Omental fat pad (tissue), 4 donors: Measurements from ENCODE around the gene RRM1. TPM values are rescaled to one million over a fixed set of nuclear protein-coding genes. Genes with fewer than 3 reads are reported as not detected.
"Not testable (repeated sequence)": the region's sequence is repeated elsewhere in the genome, so short reads cannot be mapped to it uniquely, and the experiment has no call there.

Experiments
- ATAC-seq: fragments of 150-250 bp; one replicate; pipeline ENCODE4 v1.9.1; 2016; ENCODE audit warnings: mild to moderate bottlenecking, moderate library complexity; ENCODE audit not compliant: low FRiP score
- DNase-seq: peaks from one replicate; pipeline ENCODE4 v3.0.0-alpha.2; 2019; ENCODE audit warnings: low spot score
- CTCF ChIP-seq, 3 donors: fragments of 450-650 bp; IDR thresholded peaks; one replicate each; pipeline ENCODE4 v1.5.1; 2016 to 2017; ENCODE audit warnings: antibody characterized with exemption in 3 of 3, mild to moderate bottlenecking in 3 of 3, moderate library complexity in 2 of 3
- total RNA-seq, 4 donors: library from RNA; depleted of rRNA; stranded (reverse); fragments of >200 nt; gene quantifications; one replicate each; pipeline ENCODE4 v1.1.0, GENCODE V29; 2016

Gene RRM1
- total RNA-seq, 4 donors from 2014 or later: 26.0 to 42.4 (median 36.6) TPM

DNA sequence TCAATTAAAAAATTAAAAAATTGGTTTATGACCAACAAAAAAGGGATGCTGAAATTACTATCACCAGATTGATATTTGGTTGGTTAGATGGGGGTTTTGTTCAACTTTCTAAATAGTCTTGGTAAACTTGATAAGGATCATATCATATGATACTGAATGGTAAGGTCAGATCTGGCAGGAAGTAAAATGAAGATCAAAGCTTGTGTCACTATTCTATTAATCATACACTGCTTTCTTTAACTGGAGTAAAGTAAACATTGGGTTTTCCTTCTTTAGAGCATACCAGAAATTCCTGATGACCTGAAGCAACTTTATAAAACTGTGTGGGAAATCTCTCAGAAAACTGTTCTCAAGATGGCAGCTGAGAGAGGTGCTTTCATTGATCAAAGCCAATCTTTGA lies 40.2 kb downstream of the RRM1 start:
- no peak for ATAC-seq
- DNase-seq: no peak
- no peak for TF ChIP-seq CTCF (IDR thresholded peaks at IDR 0.05)

- no peak for TF ChIP-seq CTCF (IDR thresholded peaks at IDR 0.05)
- no peak for ATAC-seq
- DNase-seq: no peak
Observed at GRCh38 chr11:4138497-4138896, 43.9 kb downstream of the RRM1 start.

GRCh38 chr11:4140067-4140636 lies 45.6 kb downstream of the RRM1 start:
- ATAC-seq (no peak), DNase-seq (no peak)
- TF ChIP-seq CTCF (IDR thresholded peaks at IDR 0.05): no peak

GRCh38 chr11:4146070-4146771 lies 51.6 kb downstream of the RRM1 start:
- no peak for DNase-seq
- TF ChIP-seq CTCF (IDR thresholded peaks at IDR 0.05): no peak
- ATAC-seq: no peak

GRCh38 chr11:4146772-4147098 lies 52.1 kb downstream of the RRM1 start:
- no peak for TF ChIP-seq CTCF (IDR thresholded peaks at IDR 0.05)
- no peak for DNase-seq
- ATAC-seq: no peak

DNA sequence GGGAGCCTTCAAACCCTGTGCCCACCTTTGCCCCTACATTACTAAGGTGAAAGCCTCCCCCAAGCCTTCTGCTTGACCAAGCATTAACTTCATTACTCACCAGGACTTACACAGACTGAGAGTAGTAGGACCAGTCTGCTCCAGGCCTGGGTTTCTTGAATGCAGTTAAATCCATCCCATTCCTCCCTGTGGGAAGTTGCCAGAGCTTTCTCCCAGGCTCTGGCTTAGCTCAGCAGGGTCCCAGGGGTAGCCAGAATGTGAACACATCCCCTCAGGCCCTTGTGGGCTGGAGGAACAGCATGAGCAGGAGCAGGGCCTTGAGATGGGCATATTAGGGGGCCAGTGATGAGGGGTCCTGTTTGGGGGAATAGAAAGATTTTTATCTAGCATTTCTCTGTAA lies 59.9 kb downstream of the RRM1 start:
- no peak for TF ChIP-seq CTCF (IDR thresholded peaks at IDR 0.05)
- DNase-seq: no peak
- ATAC-seq: no peak

DNA sequence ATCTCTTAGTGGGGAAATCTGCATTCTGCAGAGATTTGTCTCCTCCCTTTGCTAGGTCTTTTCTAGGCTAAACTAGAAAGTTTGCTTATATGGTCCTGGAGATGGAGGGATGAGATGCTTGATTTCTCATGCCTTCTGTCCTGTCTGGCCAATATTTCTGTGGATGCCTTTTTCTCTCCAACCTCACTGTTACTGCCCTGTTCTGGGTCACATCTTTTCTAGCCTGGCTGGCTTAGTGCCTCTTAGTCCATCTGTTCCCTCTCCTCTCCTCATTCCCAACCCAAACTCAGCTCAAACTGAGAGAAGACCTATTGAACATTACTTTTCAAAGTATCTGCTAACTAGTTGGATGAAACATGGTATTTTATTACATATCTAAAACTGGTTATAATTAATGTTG lies 62.0 kb downstream of the RRM1 start:
- ATAC-seq: no peak
- TF ChIP-seq CTCF (IDR thresholded peaks at IDR 0.05): no peak
- no peak for DNase-seq

- ATAC-seq: not testable (repeated sequence)
Observed at GRCh38 chr11:4158818-4159217, 64.2 kb downstream of the RRM1 start.

More at GRCh38 chr11:4158818-4159217, 64.2 kb downstream of the RRM1 start:
- DNase-seq: not testable (repeated sequence)
